Neural progenitor cell (in vitro differentiated cells): ENCODE results near the gene BNIP3.

Experiments
- EZH2 ChIP-seq: fragments of 200-600 bp; sonication (generic); IDR thresholded peaks from 2 replicates; pipeline ENCODE4 v1.6.1; 2017; ENCODE audit warnings: antibody characterized with exemption, mild to moderate bottlenecking, moderate library complexity
- EZH2phosphoT487 ChIP-seq: fragments of 200-600 bp; sonication (generic); IDR thresholded peaks from 2 replicates; pipeline ENCODE4 v1.6.1; 2017; ENCODE audit warnings: antibody characterized with exemption
- TF ChIP-seq, protein P1 (sequence below): fragments of 200-600 bp; sonication (generic); IDR thresholded peaks from 2 replicates; pipeline ENCODE4 v1.5.1; 2017; ENCODE audit warnings: antibody characterized with exemption, mild to moderate bottlenecking

GRCh38 chr10:131975796-131976195 is 5.9 kb downstream of the BNIP3 start:
- TF ChIP-seq, protein P1, sequence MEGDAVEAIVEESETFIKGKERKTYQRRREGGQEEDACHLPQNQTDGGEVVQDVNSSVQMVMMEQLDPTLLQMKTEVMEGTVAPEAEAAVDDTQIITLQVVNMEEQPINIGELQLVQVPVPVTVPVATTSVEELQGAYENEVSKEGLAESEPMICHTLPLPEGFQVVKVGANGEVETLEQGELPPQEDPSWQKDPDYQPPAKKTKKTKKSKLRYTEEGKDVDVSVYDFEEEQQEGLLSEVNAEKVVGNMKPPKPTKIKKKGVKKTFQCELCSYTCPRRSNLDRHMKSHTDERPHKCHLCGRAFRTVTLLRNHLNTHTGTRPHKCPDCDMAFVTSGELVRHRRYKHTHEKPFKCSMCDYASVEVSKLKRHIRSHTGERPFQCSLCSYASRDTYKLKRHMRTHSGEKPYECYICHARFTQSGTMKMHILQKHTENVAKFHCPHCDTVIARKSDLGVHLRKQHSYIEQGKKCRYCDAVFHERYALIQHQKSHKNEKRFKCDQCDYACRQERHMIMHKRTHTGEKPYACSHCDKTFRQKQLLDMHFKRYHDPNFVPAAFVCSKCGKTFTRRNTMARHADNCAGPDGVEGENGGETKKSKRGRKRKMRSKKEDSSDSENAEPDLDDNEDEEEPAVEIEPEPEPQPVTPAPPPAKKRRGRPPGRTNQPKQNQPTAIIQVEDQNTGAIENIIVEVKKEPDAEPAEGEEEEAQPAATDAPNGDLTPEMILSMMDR: no peak
- TF ChIP-seq EZH2 (no peak), EZH2phosphoT487 (no peak)
